Upper lobe of left lung (tissue), 4 donors: ENCODE data around the gene PODXL2.

Experiments used
- POLR2A ChIP-seq, 4 donors: fragments of 450-650 bp; IDR thresholded peaks; one replicate each; pipeline ENCODE4 v1.5.1; 2016 to 2017; ENCODE audit warnings: antibody characterized with exemption in 4 of 4, mild to moderate bottlenecking in 2 of 4
- POLR2AphosphoS5 ChIP-seq, 2 donors: sonication (generic); formaldehyde crosslinking; IDR thresholded peaks; one replicate each; pipeline ENCODE4 v1.5.1; 2017; ENCODE audit warnings: antibody characterized with exemption in 2 of 2
- TF ChIP-seq, protein P1 (sequence below), 6 experiments: fragments of 450-650 bp in 4 of 6; fragments of 200-600 bp in 2 of 6; sonication (generic) in 2 of 6; IDR thresholded peaks; one replicate each; pipeline ENCODE4 v1.5.1; 2016 to 2019; ENCODE audit warnings: antibody characterized with exemption in 6 of 6

DNA sequence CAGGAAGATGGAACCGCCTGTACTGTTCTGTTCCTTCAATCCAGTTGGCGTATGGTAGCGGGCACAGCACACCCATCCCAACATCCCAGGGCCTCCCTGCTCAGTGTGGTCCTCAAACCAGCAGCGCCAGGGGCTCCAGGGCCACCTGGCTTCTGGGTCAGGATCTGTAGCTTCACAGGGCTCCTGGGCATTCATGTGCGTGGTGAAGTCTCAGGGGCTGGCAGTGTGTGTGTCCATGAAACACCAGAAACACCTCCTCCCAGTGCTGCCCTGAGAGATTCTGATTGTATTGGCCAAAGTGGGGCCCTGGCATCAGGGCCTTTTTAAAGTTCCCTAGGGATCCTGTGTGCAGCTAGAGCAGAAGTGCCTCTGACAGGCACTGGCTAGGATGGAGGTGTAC, 85.9 kb downstream of the PODXL2 start:
- TF ChIP-seq POLR2AphosphoS5 (IDR thresholded peaks at IDR 0.05) (no peak), POLR2A (IDR thresholded peaks at IDR 0.05) (no peak)
- TF ChIP-seq, protein P1, sequence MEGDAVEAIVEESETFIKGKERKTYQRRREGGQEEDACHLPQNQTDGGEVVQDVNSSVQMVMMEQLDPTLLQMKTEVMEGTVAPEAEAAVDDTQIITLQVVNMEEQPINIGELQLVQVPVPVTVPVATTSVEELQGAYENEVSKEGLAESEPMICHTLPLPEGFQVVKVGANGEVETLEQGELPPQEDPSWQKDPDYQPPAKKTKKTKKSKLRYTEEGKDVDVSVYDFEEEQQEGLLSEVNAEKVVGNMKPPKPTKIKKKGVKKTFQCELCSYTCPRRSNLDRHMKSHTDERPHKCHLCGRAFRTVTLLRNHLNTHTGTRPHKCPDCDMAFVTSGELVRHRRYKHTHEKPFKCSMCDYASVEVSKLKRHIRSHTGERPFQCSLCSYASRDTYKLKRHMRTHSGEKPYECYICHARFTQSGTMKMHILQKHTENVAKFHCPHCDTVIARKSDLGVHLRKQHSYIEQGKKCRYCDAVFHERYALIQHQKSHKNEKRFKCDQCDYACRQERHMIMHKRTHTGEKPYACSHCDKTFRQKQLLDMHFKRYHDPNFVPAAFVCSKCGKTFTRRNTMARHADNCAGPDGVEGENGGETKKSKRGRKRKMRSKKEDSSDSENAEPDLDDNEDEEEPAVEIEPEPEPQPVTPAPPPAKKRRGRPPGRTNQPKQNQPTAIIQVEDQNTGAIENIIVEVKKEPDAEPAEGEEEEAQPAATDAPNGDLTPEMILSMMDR (IDR thresholded peaks at IDR 0.05) = no peak
